HL-60/S4 treated with phorbol 12-myristate 13-acetate at 8.2 ng/mL for 4 days and 3 days (cell line): ENCODE data around the gene FAM83D.

Experiments
- in situ Hi-C: fragments of 300-500 bp; cut with MboI; formaldehyde crosslinking; loops from 2 replicates; pipeline ENCODE4 v1.15.0; 2022; ENCODE audit warnings: low sequenced_read_pairs

Gene FAM83D, protein sequence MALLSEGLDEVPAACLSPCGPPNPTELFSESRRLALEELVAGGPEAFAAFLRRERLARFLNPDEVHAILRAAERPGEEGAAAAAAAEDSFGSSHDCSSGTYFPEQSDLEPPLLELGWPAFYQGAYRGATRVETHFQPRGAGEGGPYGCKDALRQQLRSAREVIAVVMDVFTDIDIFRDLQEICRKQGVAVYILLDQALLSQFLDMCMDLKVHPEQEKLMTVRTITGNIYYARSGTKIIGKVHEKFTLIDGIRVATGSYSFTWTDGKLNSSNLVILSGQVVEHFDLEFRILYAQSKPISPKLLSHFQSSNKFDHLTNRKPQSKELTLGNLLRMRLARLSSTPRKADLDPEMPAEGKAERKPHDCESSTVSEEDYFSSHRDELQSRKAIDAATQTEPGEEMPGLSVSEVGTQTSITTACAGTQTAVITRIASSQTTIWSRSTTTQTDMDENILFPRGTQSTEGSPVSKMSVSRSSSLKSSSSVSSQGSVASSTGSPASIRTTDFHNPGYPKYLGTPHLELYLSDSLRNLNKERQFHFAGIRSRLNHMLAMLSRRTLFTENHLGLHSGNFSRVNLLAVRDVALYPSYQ

DNA sequence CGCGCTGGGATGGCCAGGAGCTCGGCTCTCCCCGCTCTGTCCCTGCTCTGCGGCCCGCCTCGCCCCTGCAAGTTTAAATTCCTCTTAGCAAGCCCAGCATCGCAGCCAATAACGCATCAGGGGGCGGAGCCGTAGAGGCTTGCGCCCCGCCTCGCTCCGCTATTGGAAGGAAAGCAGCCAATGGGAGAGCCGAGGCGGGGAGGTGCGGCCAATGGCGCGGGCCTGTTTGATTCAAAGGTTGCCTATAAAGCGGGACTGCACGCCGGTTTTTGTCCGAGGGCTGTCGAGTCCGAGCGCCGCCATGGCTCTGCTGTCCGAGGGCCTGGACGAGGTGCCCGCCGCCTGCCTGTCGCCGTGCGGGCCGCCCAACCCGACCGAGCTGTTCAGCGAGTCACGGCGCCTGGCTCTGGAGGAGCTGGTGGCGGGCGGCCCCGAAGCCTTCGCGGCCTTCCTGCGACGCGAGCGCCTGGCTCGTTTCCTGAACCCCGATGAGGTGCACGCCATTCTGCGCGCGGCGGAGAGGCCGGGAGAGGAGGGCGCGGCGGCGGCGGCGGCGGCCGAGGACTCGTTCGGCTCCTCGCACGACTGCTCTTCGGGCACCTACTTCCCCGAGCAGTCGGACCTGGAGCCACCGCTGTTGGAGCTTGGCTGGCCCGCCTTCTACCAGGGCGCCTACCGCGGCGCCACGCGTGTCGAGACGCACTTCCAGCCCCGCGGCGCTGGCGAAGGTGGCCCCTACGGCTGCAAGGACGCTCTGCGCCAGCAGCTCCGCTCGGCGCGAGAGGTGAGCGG, at the start of gene FAM83D:
Gene FAM83D, plus strand, starts transcription at position 276 of the 792 bp plus-strand sequence. Its CDS starts 26 bp downstream, at position 302.
- in situ Hi-C loops: no loop called here

DNA sequence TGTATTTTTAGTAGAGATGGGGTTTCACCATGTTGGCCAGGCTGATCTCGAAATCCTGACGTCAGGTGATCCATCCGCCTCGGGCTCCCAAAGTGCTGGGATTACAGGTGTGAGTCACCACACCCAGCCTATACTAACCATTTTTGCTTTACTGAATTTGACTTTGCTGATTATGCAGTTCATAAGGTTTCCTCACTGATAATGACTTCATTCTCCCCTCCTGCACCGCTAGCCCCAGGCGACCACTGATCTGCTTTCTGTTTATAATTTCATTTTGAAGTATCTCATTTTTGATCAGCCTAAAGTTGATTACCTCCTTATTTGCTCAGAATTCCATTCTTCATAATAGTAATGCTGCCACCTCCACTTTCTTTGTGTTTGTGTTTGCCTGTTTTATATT, 48.7 kb upstream of the FAM83D start:
- in situ Hi-C loops: no loop called here

DNA sequence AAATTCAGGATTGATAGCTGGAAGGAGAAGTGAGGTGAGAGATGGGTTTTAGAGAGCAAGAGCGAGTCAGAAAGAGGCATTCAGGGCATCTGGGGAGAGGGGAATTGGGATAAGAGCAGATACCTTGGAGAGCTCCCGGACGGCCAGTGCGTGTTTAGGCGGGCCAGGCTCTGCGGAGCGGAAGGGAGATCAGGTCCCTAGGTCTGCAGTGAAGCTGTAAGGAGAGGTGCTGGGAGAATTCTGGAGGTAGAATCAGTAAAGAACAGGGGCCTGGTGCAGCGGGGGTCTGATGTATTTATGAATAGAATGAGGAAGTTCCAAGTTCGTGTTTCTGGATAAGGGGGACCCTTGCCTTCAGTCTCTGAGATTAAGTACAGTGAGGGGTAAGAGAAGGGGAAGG, 47.4 kb upstream of the FAM83D start:
- in situ Hi-C loops: no loop called here

DNA sequence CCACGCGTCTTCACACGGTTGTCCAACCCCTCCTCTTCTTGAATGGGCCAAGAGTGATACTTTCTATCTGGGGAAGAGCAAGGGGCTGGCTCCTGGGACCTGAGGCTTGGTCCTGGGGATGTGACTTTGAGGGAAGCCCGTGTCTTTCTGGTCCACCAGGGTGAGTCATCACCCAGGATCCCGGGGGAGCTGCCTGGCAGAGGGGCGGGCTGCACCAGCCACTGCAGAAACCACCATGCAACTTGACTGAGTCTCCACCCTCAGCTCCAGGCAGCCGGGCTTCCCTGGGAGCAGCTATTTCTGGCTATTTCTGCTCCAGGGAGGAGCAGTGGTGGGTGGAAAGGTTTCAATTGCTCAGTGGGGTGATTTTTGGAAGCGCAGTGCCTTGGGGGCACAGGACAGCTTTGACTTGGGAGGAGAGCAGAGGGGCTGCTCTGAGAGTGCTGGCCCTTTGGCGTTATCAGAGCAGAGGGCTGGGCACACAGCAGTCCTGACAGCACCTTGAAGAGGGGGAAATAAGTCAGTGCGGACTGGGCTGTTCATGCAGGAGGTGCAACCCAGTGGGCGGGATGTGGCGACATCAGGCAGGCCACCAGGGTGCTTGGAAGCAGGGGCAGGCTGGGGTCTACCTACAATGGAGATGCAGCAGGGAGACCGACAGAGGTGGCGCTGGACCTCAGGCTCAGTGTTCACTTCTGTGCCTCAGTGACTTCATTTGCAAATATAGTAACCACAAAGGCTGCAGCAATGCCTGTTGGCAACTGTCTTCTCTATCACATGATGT, 45.1 kb upstream of the FAM83D start:
- in situ Hi-C loops: no loop called here

DNA sequence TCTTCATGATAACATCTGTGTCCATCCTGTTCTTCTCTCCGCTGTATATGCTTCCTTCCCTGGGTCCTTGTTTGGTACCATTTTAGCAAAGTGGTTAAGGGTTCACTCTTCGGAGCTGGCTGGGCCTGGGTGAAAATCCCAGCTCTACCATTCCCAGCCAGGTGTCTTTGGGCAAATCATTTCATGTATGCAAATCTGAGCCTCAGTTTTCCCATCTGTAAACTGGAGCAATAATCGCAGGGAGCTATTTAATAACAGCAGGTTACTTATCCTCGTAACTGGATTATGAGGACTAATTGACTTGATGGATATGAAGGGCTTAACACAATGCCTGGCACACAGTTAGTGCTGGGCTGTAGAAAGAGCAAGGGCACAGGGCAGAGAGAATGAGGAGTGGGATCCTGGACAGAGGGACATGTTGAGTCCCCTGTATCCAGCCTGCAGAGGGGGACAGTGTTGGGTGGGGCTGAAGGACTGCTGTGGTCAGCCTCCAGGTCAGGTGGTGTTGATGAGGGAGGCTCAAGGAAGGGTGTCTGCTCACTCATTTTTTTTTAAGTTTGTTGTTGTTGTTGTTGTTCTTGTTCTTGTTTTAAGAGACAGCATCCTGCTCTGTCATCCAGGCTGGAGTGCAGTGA, 44.3 kb upstream of the FAM83D start:
- in situ Hi-C loops: no loop called here

DNA sequence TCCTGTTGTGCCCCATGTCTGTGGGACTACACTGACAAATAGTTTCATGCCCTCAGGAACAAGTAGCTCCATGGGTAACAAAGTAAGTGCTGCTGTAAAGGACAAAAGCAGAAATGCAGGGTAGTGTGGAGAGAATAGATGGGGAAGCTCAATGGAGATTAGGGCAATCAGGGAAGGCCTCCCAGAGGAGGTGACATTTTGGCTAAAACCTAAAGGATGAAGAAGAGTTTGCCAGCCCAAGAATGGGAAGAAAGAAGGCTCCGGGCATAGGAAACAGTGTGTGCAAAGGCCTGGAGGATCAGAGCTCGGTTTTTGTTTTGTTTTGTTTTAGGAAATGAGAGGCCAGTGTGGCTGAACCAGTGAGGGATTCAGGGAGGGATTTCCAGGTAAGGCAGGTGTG, 43.6 kb upstream of the FAM83D start:
- in situ Hi-C loops: no loop called here

DNA sequence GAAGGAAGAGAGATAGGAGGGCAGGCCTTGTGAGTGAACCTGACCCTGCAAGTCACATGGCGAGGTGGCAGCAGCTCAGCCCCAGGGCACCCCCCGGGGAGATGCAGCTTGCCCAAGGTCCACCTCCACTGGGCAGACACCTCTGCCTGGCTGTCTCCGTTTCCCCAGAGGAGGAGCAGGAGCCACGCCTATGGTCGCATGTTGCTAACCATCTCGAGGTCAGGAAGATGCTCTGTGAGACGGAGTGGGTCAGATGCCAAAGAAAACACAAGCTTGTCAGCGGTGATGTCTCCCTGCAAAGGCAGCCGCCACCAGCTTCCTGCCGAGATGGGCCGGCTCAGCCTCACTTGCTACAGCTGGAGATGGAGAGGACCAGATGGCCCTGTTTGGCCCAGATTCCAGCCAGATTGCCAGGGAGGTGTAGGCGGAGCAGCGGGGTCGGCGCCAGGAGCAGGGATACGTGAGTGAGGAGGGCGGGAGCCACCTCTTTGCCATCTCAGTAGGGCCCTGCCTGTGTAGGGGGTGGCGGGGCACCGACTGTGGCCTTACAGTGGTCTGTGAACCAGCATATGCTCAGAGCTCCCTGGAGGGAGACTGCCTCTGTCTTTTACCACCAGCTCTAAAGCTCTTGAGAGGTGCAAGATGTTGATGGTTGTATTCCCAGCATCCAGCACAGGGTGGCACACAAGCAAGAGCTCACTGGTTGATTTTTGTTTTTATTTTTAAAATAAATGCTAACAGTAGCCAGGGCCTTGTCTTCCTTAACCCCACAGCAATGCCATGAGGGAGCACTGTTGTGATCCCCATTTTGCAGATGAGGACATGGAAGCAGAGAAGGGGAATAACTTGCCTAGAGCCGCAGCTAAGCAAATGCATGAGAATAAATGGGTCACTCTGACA, 42.9 kb upstream of the FAM83D start:
- in situ Hi-C loops: no loop called here

DNA sequence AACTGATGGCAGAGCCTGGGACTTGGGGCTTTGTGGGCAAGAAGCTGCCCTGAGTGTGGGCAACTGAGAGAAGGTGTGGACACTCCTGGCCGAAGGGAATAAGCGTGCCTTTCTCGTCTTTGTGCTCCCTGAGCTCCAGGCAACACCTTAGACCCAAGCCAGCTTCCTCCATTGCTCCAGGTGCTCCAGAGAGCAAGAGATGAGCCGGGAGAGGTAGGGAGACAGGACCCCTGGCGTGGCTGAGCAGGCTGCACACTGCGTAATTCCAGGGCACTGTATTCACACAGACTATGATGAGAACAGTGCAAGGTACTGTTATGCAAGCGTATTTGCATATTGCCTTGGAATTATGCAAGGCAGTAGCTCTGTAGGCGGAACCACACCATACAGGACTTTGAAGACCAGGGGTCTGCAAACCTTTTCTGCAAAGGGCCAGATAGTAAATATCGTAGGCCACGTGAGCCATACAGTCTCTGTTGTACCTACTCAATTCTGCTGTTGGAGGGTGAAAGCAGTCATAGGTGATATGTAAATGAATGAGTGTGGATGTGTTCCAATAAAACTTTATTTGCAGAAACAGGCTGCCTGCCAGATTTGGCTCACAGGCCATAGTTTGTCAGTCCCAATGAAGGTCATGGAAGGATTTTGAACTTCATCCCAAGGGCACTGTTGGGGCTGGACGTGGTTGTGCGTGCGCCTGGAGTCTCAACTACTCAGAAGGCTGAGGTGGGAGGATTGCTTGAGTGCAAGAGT, 42.1 kb upstream of the FAM83D start:
- in situ Hi-C loops: no loop called here

DNA sequence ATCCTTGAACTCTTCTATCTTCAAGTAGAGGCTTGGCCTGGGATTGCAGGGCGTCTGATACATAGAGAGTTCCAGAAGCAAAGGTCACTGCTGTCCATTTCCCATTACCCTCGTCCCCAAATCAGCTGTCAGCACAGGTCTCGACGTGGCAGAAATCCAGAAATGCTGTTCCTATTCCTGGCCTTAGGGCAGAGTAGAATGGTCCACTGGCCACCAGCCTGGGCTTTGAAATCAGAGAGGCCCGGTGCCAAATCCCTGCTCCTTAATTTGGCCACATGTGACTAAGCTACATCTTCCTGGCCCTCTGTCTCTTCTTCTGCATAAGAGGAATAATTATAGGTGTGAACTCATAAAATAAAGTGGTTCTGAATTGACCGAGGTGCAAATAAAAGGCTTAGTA, 40.9 kb upstream of the FAM83D start:
- in situ Hi-C loops: no loop called here

DNA sequence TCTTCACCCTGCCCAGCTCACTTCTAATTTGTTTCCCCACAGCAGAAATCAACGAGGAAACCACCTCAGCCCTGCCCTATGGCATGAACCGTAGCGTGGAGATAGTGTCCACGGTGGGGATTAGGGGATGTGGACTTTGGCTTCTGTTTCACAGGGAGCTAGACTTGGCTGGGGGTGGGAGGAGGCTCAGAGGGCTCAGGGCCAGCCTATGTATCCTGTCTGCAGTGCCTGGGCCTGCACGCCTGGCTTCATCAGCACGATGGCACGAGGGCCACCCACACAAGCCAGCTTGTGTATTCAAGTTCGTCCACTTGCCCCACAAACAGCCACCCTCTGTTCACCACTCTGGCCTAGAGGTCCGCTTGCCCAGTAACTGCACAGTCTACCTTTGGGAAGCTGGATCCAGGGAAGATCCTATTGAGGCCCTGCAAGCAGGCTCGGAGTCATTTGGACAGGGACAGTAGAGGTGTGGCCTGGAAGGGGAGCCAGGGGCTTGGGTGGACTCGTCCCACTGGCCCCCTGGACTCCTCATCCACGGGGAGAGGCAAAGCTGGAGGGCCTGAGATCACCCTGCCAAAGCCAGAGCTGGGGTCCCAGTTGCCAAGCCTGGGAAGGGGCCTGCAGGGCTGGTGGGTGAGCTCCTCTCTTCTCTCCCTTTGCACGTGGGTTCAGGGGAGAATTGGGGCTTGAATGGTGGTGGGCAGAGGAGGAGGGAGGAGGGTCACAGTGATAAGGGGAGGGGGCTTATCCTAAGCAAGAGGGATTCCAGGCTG, 38.0 kb upstream of the FAM83D start:
- in situ Hi-C loops: no loop called here

DNA sequence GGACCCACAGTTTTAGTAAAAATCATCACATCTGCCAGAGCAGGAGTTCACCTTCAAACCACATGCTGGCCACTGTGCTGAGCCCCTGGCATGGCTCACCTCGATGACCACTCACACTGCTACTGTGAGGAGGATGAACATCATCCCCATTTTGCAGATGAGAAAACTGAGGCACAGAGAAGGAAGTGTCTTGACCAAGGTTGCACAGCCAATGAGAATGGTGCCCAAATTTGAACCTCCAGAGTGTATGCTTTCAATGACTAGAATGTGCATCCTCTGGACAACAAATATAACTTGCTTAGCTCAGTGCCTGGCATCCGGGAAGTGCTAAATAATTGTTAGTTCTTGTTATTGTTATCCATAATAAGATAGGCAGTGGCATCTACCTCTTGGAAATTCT, 37.2 kb upstream of the FAM83D start:
- in situ Hi-C loops: no loop called here

DNA sequence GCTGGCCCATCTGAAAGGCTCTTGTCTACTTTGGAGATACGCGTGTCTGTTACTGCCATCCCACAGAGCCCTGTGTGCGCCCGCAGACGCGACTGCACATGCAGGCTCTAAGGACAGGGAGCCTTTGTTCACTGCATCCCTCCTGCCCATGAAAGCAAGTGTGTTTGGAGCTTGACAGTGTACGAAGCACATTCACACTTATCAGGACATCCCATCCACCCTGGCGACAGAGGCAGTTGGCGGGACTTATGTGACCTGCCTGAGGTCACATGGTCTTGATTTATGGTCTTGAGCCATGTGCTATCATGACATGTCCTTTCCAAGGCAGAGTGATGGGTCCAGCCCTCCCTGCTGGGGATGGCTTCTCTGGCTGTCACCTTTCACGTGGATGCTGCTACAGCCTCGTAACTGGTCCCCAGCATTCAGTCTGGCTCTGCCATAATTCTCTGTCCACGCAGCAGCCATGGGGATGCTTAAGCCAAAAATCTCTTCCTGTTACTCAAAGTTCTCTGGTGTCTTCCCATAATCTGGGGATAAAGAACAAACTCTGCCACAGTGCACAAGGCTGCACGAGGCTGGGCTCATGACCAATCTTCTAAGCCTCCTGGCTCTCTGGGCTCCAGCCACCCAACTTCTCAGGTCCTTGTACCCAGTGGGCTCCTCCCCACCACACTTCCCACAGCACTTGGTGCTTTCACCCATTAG, 36.3 kb upstream of the FAM83D start:
- in situ Hi-C loops: no loop called here

DNA sequence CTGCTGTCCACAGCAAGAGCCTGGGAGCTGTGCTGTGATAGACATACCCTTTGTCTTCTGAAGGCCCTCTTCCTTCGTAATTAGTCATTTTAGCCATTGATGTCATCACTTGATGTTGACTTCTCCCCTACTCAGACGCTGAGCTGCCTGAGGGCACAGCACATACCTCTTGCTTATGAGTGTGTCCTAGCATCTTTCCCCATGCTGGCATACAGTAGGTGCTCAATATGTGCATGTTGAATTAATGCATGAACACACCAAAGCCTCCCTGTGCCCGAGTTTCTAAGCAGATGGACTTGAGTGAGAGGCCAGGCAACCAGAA, 35.8 kb upstream of the FAM83D start:
- in situ Hi-C loops: no loop called here

DNA sequence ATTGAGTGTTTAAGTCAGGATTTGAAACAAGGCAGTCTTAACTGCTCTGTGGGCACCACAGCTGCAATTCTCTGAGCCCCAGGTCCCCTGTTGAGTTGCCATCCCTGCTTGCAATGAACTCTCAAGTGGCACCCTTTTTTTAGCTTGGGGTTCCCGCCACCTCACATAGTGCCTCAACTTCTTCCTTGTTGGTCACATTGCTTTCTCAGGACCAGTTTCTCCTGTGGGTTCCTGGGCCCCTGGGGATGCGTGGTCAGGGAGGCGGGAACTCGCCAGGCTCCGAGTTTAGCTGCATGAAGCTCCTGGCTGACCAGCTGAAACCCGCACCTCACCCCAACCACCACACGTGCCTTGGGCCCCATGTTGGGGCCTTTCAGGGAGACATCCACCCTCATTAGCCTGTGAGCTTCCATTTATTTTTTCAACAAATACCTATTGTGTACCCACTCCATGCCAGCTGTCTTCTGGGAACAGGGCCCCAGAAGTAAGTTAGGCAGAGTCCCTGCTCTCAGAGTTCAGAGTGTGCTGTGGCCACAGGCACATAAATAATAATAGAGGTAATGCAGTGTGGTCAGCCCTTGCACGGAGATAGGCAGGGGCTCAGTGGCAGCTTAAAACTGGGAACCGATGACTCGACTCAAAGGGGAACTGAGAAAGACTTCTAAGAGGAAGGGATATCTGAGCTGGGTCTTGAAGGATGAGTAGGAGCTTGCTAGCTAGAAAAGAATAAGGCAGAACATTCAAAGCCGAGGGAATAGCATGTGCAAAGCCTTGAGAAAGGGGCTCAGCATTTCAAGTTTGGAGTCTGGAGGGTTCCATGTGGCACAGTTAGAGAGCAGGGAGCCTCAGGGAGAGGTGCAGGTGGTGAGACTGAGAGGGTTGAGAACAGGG, 33.9 kb upstream of the FAM83D start:
- in situ Hi-C loops: no loop called here

DNA sequence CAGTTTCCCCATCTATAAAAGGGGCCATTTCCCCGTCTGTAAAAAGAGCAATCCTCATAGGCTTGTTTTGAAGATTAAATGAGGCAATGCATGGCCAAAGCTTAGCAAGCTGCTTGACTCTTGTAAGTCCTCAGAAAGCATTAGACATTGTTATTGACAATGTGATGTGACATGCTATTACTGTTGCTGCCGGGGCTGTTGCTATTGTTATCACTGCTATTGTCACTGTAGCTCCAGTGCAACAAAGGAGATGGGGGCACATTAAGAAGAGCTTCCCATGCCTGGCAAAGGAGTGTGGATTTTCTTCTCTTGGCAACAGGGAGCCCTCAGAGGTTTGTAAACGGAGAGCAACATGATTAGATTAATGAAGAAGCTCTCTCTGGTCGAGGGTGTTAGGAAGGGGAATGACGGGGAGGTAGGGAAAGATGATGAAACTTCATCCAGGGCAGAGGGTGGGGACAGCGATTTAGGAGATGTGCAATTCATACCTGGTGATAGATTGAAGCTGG, 33.1 kb upstream of the FAM83D start:
- in situ Hi-C loops: no loop called here

DNA sequence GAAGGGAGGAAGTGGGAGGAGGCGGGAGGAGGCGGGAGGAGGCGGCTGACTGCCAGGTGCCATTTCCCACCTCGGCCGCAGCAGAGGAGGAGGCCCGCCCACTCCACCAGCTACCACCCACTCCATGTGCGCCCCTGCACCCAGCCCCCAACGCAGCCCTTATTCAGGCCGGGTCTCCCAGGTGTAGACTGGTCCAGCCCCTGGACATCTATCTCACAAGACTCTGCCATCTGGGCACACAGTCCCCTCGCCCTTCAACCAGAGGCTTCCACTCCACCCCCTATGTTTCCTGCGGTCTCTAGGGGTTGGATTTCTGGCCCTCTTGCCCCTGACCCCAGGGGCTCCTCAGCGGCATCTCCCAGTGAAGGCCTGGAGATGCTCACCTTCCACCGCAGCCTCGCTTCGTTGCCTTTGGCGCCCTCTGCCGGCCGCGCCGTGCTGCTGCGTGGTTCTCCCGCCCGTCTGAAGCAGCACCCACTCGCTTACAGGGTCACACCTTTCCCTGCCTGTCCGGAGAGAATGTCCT, 32.6 kb upstream of the FAM83D start:
- in situ Hi-C loops: no loop called here
